HK-2 (cell line): ENCODE data around the gene SIT1.
A peak's percentile ranks its signal among the peaks of the same experiment; 100 is the strongest.

Experiments
- DNase-seq: peaks from one replicate; pipeline ENCODE4 v3.0.0-alpha.2; 2018; ENCODE audit not compliant: unreplicated experiment

SIT1 gene

DNA sequence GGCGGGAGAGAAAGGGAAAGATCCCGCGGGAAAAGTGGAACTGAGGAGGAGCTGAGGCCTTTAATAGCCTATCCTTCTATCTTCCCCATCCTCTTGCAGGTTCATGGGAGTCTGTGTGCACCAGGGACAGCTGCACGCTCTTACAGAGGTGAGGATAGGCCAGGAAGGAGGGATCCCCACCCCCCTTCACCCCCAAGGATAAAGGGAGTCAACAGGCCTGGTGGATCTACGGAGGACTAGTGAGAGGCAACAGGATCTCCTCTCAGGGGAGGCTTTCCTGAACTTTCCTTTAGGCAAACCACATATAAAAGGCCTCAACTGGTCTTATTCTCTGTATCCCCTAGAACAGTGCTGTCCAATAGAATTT, 44.6 kb downstream of the SIT1 start:
- no peak for DNase-seq

DNA sequence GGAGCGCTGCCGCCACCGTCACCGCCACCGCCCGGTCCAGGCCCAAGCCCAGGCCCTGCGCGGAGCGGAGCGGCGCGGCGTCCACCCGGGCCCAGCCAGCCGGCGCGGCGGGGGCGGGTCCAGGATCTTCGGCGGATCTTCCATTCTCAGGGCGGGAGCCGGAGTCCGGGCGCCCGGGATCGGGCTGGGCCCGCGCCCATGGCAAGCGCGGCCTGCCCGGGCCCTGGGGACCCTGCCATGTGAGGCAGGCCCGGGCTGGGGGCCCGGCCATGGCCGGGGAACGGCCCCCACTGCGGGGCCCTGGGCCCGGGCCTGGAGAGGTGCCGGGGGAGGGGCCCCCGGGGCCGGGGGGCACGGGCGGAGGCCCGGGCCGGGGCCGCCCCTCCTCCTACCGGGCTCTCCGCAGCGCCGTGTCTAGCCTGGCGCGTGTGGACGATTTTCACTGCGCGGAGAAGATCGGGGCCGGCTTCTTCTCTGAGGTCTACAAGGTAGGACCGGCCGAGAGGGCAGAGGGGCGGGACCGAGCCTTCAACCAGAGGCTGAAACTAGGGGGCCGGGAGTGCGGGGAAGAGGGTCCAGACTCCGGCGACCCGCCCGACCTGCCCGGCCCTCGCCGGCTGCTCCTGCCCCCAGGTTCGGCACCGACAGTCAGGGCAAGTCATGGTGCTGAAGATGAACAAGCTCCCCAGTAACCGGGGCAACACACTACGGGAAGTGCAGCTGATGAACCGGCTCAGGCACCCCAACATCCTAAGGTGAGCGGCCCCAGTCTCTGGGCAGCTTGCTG, 45.2 kb downstream of the SIT1 start:
- DNase-seq = peak; percentile 11

GRCh38 chr9:35604578-35605350, 46.0 kb downstream of the SIT1 start, which contains the start of gene TESK1:
Gene TESK1, plus strand, starts transcription at chr9:35605262. Its CDS starts 358 bp downstream, at chr9:35605620.
- peak; percentile 68 for DNase-seq

DNA sequence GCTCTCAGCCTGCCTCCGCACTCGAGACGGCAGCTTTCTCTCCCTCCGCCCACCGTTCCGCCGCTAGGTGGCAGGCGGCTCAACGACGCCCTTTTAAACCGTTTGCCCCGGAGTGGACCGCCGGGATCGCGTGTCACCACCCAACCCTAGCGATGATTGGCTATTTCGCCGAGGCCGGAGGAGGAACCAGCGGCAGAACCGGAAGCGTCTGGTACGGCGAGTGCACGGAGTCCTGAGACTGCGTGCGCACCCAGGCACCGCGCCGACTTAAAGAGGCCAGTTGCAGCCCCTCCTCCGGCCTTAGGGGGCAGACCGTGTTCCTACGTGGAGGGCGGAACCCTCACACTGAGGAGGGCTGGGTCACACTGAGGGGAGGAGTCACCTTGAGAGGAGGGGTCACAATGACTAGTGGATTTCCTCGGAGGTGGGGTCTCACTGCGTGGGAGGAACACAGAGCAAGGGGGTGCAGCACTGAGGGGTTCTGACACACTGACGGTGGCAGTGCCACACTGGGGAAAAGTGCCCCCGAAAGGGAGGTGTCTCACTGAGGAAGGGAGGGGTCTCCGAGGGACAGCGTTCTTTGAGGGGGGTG, 46.6 kb downstream of the SIT1 start:
- peak; percentile 98 for DNase-seq

DNA sequence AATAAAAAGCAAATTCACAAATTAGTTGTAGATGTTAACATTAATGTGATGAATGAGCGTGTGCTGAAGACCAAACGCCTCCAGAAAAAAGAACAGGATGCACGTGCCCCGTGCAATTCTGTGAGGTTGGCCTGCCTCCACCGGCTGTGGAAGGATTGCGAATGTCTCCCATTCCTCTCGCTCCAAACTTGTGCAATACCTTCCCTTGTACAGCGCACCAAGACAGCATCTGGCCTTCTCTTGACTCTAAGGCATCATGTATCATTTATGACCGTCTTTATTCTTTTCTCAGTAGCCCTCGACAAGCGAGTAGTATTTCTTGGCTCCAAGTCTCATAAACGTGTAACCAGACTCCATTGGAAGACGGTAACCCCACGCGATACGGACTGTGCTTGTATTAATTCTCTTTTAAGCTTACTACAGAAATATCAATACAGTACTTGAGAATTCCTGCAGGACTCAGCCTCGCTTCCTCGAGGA, 47.2 kb downstream of the SIT1 start:
- DNase-seq = peak; percentile 25

DNA sequence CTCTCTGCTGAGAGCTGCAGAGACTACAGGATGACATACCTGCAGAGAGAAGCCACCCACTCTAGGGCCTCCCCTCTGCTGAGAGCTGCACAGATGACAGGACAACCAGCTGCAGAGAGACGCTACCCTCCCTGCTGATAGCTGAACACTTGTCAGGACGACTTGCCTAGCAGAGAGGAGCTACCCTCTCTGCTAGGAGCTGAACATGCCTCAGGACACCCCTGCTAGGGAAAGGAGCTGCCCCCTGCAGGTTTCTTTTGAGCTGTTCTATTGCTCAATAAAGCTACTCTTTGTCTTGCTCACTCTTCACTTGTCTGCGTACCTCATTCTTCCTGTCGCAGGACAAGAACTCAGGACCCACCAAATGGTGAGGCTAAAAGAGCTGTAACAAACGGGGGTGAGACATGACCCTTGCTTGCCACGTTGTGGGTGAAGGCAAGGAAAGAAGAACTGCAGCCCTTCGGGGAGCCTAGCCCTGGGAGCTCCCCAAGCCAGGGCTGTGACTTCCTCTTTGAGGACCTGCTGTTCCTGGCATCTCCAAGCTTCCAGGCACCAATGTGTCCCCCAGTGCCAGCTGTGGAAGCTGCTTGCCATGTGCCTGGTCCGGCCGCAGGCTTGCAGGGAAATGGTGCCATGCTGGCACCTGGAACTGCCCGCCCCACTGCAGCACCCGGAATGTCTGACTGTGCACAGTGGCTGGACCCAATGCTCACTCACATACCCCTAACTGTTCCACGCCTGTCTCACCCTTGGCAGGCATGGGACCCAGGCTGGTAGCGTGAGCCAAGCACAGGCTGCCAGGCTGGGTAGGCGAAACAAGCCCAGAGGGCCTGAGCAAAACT, 50.7 kb downstream of the SIT1 start:
- no peak for DNase-seq
